Measurements from ENCODE around the gene SPINK9. TPM values are rescaled to one million over a fixed set of nuclear protein-coding genes. Genes with fewer than 3 reads are reported as not detected.

Gene SPINK9
- polyA plus RNA-seq, 3 donors: not detected

DNA sequence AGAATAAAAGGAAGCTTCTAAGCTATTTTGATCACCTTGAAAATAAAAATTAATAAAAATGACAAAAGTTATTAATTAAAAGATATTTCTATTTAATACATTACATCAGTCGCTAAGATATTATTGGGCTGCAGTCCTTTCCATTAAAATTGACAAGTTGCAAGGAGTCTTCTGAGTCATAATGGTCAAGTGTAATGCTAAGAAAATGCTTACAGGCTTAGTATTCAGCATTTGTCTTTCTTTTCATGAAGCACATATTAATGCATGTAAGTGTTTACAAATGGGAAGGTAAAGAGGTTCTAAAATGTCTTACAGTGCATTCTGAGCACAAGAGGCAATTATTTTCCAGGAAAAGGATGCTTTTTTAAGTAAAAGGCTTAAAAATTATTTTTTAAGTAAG lies 17.3 kb downstream of the SPINK9 start:
- no peak overlapping the region for H3K27ac Mint-ChIP-seq
- TF ChIP-seq, protein P1, sequence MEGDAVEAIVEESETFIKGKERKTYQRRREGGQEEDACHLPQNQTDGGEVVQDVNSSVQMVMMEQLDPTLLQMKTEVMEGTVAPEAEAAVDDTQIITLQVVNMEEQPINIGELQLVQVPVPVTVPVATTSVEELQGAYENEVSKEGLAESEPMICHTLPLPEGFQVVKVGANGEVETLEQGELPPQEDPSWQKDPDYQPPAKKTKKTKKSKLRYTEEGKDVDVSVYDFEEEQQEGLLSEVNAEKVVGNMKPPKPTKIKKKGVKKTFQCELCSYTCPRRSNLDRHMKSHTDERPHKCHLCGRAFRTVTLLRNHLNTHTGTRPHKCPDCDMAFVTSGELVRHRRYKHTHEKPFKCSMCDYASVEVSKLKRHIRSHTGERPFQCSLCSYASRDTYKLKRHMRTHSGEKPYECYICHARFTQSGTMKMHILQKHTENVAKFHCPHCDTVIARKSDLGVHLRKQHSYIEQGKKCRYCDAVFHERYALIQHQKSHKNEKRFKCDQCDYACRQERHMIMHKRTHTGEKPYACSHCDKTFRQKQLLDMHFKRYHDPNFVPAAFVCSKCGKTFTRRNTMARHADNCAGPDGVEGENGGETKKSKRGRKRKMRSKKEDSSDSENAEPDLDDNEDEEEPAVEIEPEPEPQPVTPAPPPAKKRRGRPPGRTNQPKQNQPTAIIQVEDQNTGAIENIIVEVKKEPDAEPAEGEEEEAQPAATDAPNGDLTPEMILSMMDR (IDR thresholded peaks at IDR 0.05): no peak
- H3K9me3 ChIP-seq (replicated peaks in 1 of 2; ENCODE audit: control insufficient read depth in 1 of 2, insufficient read depth in 1 of 2, low read length in 2 of 2): peaks cover 0 to 3% of the 10 kb centered on the region in 2 donors
- no peak for DNase-seq
- H3K4me2 ChIP-seq (replicated peaks; ENCODE audit: extremely low read depth, low read length, poor library complexity, severe bottlenecking): no peak overlapping the region
- H3K4me3 ChIP-seq (replicated peaks in 1 of 3; ENCODE audit: low read depth in 2 of 3, low read length in 3 of 3): no peak overlapping the region
- H3K4me1 Mint-ChIP-seq: no peaks in the 10 kb centered on the region
- WGBS (ENCODE audit: insufficient coverage): no CpG with 5 or more reads among the region's 1 CpG
- no peaks in the 10 kb centered on the region for H3K36me3 Mint-ChIP-seq
- H3K27me3 ChIP-seq (ENCODE audit: control insufficient read depth in 2 of 2, insufficient read depth in 2 of 2, low read length in 2 of 2): no peaks in the 10 kb centered on the region
- no peaks in the 10 kb centered on the region for H3K79me2 ChIP-seq (ENCODE audit: insufficient read depth, low read length)
- no peaks in the 10 kb centered on the region for H4K20me1 ChIP-seq (ENCODE audit: insufficient read depth, low read length)
- peaks cover 0 to 6% (median 3%) of the 10 kb centered on the region in 7 donors for H3K9me3 Mint-ChIP-seq
- no peak overlapping the region for H3K9ac ChIP-seq (ENCODE audit: insufficient read depth, low read length, poor library complexity, severe bottlenecking)
- intact Hi-C loops (cut with micrococcal nuclease): no loop called here
- H3K4me3 Mint-ChIP-seq: no peak overlapping the region
- peaks cover 0 to 2% (median 2%) of the 10 kb centered on the region in 3 donors for H3K27me3 Mint-ChIP-seq (ENCODE audit: low read depth in 3 of 3)
- no peaks in the 10 kb centered on the region for H3K4me1 ChIP-seq (ENCODE audit: control insufficient read depth in 1 of 2, insufficient read depth in 2 of 2, low read length in 2 of 2)
- no peaks in the 10 kb centered on the region for H3K36me3 ChIP-seq (replicated peaks in 1 of 2; ENCODE audit: control insufficient read depth in 1 of 2, insufficient read depth in 2 of 2, low read length in 2 of 2)
- H3K27ac ChIP-seq (ENCODE audit: low read depth in 1 of 2, low read length in 2 of 2): no peak overlapping the region
- H2AFZ ChIP-seq (ENCODE audit: insufficient read depth, low read depth, low read length, poor library complexity, severe bottlenecking): no peak overlapping the region

DNA sequence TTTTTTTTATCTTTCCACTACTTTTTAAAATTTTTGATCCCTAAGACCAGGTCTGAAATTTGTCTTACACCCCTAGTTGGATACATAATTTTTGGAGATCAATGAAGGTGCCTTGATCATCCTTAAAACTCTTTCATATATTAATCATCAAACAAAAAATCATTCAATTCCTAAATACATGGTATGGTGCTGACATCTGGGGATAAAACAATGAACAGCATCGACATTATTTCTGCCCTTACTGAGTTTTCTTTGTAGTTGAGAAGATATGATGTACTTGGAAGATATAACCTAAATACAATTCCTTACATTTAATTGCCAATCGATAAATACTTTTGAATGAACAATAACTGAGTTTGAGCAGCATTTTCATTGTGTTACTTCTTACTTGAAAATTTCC lies 18.3 kb downstream of the SPINK9 start:
- H3K9ac ChIP-seq (ENCODE audit: insufficient read depth, low read length, poor library complexity, severe bottlenecking): no peak overlapping the region
- Mint-ChIP-seq H3K27ac (no peak overlapping the region), H3K4me1 (no peaks in the 10 kb centered on the region), H3K36me3 (no peaks in the 10 kb centered on the region), H3K4me3 (no peak overlapping the region), H3K9me3 (peaks cover 0 to 6% (median 3%) of the 10 kb centered on the region in 7 donors), H3K27me3 (ENCODE audit: low read depth in 3 of 3) (peaks cover 0 to 2% (median 2%) of the 10 kb centered on the region in 3 donors)
- WGBS (ENCODE audit: insufficient coverage): no CpG with 5 or more reads among the region's 2 CpGs
- H3K27ac ChIP-seq (ENCODE audit: low read depth in 1 of 2, low read length in 2 of 2): no peak overlapping the region
- H3K4me1 ChIP-seq (ENCODE audit: control insufficient read depth in 1 of 2, insufficient read depth in 2 of 2, low read length in 2 of 2): no peaks in the 10 kb centered on the region
- intact Hi-C loops (cut with micrococcal nuclease): no loop called here
- peaks cover 0 to 3% of the 10 kb centered on the region in 2 donors for H3K9me3 ChIP-seq (replicated peaks in 1 of 2; ENCODE audit: control insufficient read depth in 1 of 2, insufficient read depth in 1 of 2, low read length in 2 of 2)
- no peak overlapping the region for H3K4me2 ChIP-seq (replicated peaks; ENCODE audit: extremely low read depth, low read length, poor library complexity, severe bottlenecking)
- DNase-seq: no peak
- no peaks in the 10 kb centered on the region for H3K36me3 ChIP-seq (replicated peaks in 1 of 2; ENCODE audit: control insufficient read depth in 1 of 2, insufficient read depth in 2 of 2, low read length in 2 of 2)
- no peaks in the 10 kb centered on the region for H3K27me3 ChIP-seq (ENCODE audit: control insufficient read depth in 2 of 2, insufficient read depth in 2 of 2, low read length in 2 of 2)
- H3K4me3 ChIP-seq (replicated peaks in 1 of 3; ENCODE audit: low read depth in 2 of 3, low read length in 3 of 3): no peak overlapping the region
- H4K20me1 ChIP-seq (ENCODE audit: insufficient read depth, low read length): no peaks in the 10 kb centered on the region
- no peak overlapping the region for H2AFZ ChIP-seq (ENCODE audit: insufficient read depth, low read depth, low read length, poor library complexity, severe bottlenecking)
- TF ChIP-seq, protein P1 (IDR thresholded peaks at IDR 0.05): no peak
- no peaks in the 10 kb centered on the region for H3K79me2 ChIP-seq (ENCODE audit: insufficient read depth, low read length)

All from CD14-positive monocyte (primary cell).